T-helper 1 cell treated with Interleukin-12 subunit alpha and Interleukin-12 subunit beta and Interleukin-4 antibody, amounts not matched to agents 30 ng/mL and 1 ng/mL, for 36 hours (primary cell): Measurements from ENCODE around the gene LZIC. TPM values are rescaled to one million over a fixed set of nuclear protein-coding genes. Genes with fewer than 3 reads are reported as not detected.

Source experiments
- intact Hi-C: fragments of 100-400 bp; cut with micrococcal nuclease; formaldehyde crosslinking; loops from one replicate; pipeline ENCODE4 v1.15.1; 2024
- total RNA-seq: library from RNA; stranded (reverse); gene quantifications from 2 replicates; pipeline ENCODE4 v1.2.3, GENCODE V29; 2022

The LZIC gene
- total RNA-seq, 1 donor from 2014 or later = 28.2 TPM

DNA sequence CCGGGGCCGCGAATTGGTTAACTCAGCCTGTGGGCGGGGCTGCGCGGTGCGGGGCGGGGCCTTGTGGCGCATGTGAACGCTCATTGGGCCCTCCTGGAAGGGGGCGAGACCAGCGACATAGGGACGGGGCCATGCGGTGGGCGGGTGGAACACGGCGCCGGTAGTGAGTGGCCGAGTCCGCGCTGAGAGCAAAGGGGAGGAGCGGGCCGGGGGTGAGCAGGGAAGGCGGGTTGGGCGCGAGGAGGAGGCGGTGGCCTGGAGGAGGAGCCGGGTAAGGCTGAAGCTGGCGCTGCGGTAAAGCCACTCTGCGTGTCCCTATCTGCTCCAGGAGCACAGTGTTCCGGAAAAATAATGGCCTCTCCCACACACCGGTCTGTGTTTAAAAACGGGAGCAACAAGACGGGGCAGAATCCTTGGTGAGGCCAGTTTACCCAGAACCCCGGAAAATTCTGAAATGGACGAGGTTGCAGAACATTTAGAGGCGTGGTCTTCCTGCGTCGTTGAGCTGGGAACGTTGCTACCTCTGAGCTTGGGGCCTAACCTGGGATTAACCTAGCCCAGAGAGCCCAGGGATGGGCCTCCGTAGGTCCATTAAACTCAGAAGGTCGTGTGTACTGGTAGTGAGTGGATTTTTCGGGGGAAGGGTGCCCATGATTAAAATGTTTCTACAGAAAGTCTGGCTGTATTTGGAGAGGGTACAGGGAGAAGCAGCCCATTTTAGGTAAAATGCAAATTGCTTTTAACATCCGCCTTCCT, 32.6 kb downstream of the LZIC start:
- intact Hi-C loops = loop anchor here (1.0 to 5.0 kb wide), 16 partner anchors 33 to 1033 kb away; partner anchors contain the start of genes CENPS, DFFA, ENO1 and GPR157

DNA sequence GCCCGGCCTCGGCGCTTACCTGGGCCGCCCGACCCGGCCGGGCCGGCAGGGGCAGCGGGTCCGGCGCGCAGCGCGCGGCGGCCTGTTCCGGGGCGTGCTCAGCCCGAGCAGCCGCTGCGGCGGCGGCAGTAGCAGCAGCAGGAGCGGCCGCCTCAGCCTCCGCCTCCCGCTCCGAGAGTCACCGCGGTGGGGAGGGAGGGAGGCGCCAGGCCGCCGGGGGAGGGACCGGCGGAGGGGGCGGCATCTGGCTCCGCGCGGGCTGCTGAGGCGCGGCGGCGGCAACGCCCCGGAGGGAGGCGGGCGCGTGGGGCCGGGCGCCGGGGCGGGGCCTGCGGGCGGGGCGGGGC, 33.1 kb downstream of the LZIC start, which contains the start of gene CTNNBIP1:
TSS of gene CTNNBIP1 (minus strand) at position 194 of the 347 bp plus-strand sequence. CDS start 38,205 bp downstream, outside the sequence.
- intact Hi-C loops = loop anchor here (1.0 to 5.0 kb wide), 16 partner anchors 33 to 1033 kb away; partner anchors contain the start of genes CENPS, DFFA, ENO1 and GPR157

DNA sequence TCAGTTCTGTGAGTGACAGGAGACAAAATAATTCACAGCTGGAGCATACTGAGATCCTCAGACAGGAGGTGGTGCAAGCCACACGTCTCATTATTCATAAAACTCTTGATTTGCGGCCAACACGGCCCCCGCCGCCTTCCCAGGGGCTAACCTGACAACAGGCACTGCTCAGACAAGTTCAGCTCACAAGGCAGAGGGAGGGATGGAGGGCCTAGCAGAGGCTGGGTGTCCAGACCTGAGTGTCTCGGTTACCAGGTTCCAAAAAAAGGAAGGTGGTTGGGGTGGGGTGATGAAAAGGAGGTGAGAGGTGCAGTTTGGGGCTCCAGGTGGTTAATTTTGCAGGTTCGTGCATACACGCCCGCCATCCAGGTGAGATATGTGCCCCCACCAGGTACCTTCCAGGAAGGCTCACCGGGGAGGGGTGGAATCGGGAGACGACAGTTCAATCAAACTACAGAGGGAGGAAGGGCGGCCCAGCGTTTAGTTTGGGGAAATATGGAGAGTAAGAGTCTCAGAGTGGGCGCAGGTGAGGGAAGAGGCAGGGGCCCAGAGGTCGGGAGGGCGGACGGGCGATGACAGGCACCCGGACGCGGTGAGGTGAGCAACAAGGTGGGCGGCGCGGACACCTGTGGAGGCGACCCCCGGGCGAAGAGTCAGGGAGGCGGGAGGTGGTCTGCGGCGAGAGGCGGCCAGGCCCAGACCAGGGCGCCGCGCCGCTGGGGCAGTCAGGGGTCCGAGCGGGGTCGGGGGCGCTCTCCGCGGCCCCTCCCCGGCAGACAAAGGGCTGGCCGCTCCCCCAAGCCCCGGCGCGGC, 33.8 kb downstream of the LZIC start:
- intact Hi-C loops = loop anchor here (1.0 to 5.0 kb wide), 16 partner anchors 34 to 1032 kb away; partner anchors contain the start of genes CENPS, DFFA, ENO1 and GPR157

DNA sequence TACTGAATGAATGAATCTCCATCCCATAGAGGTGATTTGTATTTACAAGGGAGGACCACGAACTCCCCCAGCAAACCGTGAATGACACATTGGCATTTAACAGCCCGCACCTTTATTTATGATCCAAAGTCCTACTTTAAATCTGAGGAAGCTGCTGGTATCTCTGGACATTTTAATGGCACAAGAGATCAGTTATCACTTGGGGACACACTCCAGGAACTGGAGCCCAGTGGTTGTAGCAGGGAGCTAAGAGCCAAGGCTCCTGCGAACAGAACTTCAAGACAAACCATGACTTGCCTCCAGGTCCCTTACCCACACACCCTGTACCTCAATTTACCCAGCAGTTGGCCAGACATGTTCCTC, 34.3 kb downstream of the LZIC start:
- intact Hi-C loops = no loop called here

- intact Hi-C loops = no loop called here
These were observed 35.8 kb downstream of the LZIC start for GRCh38 chr1:9907441-9907840.

- intact Hi-C loops = no loop called here
These were observed 36.7 kb downstream of the LZIC start for GRCh38 chr1:9906466-9906865.

DNA sequence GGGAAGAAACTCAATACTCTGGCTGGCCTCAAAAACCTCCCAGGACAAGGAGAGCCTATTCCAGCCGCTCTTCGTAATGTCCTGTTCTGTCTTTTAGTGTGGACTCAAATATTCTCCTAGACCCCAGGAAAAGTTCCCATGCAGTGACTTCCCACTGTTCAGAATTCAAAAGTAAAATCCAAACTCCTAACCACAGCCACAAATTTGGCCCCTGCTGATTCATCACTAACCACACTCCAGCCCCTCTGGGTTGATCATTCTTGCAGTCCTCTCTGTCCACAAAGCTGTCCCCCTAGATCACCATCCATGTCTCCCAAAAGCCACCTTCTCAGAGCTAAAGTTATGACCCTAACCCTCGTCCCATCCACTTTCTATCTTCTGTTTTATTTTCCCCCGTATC, 38.2 kb downstream of the LZIC start:
- intact Hi-C loops = no loop called here

DNA sequence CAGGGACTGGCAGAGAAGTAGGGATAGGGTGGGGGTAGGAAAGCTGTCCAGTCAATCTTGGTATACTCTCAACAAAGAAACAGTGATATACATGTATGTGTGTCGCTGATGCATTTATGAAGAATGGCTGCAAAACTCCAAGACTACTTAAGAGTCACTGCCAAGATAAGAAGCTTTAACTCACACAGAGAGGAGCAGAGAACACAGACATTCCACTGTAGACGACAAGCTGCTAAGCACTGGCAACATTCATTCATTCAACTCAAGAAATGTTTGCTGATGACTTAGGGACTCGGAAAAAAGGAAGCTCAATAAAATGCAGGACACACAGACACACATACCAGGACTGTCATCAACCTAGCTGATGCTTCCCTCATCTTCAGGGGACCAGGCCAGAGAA, 38.6 kb downstream of the LZIC start:
- intact Hi-C loops = no loop called here

DNA sequence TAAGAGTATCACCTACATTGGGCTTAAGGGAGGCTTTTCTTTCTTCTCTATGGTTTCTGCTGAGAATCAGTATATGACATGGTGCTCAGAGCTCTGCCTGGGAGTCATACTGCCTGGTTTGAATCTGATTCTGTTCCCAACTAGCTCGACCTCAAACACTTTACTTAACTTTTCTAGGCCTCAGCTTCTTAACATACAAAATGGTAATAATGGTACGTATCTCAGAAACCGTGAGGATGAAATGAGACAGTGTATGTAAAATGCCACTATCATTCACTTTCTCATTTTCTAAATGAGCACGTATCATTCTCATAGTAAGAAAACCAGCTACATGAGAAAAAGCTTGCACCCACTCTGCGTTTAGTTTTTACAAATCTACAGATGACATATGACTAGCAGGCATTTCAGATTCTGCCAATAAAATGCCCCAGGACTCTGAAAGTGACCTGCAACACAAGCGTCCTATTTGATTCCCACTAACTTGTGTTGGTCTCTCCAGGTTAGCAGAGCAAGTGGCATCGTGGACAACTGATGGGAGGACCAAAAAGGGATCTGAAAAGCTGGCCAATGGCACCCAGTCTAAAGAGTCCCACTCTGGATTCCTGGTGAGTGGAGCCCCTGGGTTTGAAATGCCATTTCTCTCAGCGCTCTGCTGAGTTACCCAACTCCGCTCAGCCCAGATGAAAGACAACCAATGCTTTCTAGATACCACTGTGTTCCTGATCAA, 39.2 kb downstream of the LZIC start:
- intact Hi-C loops = no loop called here

GRCh38 chr1:9902060-9902452, 41.1 kb downstream of the LZIC start:
- intact Hi-C loops = no loop called here

DNA sequence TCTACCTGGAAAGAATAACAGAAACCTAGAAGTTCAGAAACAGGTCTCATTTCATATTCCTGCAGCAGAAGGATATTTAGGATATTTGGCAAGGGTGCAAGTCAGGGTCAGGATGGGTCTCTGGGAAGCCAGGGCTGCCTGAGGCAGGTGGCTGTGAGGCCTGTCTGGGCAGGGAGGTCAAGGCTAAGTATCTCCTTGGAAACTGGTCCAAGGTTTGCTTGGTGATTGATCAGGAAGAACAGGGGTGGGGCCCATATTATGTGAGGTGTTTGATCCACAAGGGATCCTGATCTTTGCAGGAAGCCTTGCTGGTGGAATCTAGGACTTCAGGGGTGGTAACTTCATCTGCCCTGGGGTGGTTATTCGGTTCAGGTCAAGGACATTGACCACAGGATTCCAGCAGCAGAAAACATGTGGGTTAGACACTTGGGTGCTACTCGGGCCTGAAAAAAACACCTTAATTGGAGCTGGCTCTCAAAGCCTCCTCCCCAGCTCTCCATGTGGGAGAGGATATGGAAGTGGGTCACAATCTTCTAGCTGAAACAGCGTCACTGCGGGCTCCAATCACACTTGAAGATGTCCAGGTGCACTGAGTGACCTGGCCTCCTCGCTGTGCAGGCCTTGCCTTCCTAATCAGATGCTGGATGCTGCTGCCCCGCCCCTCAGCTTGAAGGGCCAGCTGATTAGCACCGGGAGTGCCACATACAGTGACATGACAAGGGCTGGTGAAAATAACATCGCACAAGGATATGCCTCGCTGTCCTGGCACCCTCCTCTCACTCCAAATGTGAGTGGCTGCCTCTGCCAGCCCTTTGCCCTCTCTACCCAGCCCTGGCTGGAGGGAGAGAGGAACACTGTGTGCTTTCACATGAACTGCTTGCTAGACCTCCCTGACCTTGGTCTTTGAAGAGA, 41.8 kb downstream of the LZIC start:
- intact Hi-C loops = no loop called here

- intact Hi-C loops = no loop called here
These were observed 42.8 kb downstream of the LZIC start for GRCh38 chr1:9900142-9901043.

DNA sequence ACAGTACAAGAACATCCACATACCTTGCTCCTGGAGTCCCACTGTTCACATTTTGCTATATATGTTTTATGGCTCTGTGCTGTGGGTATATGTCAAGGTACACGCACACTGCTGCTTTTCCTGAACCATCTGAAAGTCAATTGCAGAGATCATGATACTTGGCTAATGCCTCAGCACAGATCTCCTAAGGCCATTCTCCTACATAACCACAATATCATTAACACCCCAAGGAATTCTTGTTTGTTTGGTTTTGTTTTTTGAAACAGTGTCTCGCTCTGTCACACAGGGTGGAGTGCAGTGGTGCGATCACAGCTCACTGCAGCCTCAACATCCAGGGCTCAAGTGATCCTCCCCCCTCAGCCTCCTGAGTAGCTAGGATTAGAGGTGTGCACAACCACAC, 49.1 kb downstream of the LZIC start:
- intact Hi-C loops = no loop called here

DNA sequence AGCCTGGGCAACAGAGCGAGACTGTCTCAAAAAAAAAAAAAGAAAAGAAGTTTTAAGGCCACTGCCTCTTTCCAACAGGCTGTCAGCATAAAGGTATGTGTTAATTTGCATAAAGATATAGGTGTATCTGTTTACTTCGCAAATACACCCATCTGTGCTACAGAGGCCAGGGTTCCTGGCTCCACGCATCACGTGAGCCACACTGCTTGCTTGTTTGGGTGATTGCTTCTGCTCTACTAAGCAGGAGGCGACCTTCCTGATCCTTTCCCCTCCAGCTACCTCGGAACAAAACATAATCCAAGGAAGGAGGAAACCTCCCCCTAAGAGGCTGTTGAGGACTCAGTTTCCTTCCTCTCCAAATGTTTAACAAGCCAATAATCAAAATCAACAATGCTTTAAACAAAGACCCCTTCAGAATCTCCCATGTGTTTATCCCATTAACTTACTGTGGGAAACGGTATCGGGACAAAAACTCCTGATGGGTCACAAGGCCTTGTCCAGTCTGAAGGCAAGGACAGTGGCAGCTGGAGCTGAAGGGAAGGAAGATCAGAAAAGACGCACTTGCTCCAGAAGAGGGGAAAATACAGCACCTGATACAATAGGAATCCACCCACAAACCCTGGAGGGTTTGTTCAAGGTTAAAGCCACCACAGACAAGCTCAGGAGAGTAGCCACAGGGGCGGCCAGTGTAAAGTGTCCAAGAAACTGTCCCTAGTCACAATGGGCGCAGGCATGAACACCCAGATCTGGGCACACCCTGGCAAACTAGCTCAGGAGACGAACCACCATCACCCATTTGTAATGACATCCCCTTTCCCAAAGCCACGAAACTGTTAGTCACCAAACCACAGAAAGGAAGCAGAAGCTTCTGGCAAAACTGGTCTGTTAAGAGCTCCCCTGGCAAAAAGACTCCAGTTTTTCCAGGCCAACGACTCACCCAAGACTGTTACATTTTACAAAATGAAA, 50.3 kb downstream of the LZIC start:
- intact Hi-C loops = no loop called here

GRCh38 chr1:9891207-9891606, 52.0 kb downstream of the LZIC start:
- intact Hi-C loops = no loop called here

- intact Hi-C loops = no loop called here
These were observed 52.9 kb downstream of the LZIC start for GRCh38 chr1:9890224-9890731.

DNA sequence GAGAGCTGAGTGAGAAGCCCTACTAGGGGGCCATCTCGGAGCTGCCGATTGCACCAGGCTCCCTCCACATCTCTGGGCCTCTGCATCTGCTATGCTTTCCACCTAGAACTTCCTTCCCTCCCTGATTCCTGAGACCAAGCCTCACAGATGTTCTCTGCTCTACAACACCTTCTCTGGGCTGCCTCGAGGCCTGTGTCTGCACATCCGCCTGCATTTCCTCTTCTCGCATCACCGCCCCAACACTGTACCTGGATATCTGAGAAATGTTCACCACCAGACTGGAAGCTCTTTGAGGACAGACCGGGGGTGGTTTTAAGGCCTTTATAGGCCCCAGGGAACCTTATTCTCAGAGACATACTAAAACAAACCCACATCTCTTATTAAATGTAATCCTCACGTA, 53.8 kb downstream of the LZIC start:
- intact Hi-C loops = no loop called here

GRCh38 chr1:9888886-9889285, 54.3 kb downstream of the LZIC start:
- intact Hi-C loops = no loop called here
